Activated T-helper 1 cell treated with anti-CD3 and anti-CD28 coated beads, Interleukin-2, amount 50 U/mL, for 16 hours (primary cell): Measurements from ENCODE around the gene HHIP.
"Not testable (repeated sequence)": the region's sequence is repeated elsewhere in the genome, so short reads cannot be mapped to it uniquely, and the experiment has no call there.

Experiments used
- DNase-seq, 2 donors: peaks; one replicate each; pipeline ENCODE4 v3.0.0-alpha.2; 2020; ENCODE audit warnings: low read depth in 1 of 2, low spot score in 1 of 2

Gene HHIP

DNA sequence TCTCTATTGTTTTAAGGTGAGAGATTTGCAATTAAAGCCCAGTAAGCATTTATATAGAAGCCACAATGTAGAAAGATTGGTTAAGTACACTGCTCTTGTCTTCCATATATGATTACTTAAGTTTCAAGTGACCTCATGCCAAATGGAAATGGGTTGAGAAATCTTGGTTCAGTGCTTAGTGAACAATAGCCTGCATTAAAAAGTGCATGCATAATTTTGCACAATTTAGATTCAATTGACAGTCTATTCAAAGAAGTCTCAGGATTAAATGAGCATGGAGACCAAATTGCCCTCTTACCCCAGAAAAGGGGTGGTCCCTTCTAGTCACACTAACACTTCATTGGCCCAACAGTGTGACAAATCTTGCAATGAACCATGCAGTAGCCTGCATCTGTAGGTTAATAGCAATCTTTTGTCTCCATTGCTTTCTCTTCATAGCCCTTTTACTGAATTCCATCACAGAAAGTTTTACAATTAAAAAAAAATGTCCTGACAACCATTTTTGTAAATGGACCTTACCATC is 93.6 kb downstream of the HHIP start:
- DNase-seq = no peak

DNA sequence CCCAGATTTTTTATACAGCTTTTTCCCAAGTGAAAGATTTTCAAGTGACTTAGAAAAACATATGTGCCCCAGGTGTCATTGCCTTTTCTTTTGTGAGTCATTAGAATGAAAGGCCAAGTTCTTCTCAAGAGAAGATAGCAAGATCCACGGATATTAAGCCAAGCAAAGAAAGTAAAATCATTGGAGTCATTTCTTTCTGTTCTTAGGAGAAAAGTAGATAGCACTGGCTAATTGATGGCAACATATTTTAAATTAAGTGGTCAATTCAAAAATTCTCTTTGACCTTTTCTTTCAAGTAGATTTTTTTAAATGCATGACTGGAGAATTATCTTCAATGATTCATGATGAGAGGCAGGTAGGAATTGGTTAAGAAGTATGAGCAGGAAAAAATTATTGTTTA is 94.4 kb downstream of the HHIP start:
- no peak for DNase-seq

GRCh38 chr4:144748814-144749555 is 103.0 kb downstream of the HHIP start:
- DNase-seq = no peak

DNA sequence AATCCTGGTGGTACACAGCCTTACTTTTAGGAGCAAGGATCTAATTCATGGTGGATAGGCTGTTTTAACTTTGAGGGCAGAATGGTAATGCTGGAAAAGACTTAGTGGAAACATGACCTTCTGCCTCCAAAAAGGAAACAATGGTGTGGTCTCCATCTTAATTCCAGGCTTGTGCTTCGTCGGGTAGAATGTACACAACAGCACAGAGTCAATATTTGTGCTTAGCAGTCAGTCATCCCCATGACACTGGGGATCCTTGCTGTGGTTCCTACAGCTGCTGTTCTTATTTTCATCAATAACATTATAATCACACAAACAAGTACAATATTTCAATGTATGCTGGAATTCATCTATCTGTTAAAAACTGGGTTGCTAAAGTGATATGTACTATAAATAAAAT is 104.4 kb downstream of the HHIP start:
- DNase-seq = no peak

GRCh38 chr4:144754562-144755410 is 108.8 kb downstream of the HHIP start:
- no peak for DNase-seq

DNA sequence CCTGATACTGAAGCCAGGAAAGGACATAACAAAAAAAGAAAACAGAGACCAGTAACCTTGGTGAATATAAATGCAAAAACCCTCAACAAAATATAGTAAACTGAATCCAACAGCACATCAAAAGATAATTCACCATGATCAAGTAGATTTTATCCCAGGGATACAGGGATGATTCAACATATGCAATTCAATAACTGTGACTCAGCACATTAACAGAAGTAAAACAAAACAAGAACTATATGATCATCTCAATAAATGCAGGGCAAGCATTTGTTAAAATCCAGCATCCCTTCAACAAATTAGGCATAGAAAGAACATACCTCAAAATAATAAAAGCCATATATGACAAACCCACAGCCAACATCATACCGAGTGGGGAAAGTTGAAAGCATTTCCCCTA is 112.0 kb downstream of the HHIP start:
- no peak for DNase-seq

DNA sequence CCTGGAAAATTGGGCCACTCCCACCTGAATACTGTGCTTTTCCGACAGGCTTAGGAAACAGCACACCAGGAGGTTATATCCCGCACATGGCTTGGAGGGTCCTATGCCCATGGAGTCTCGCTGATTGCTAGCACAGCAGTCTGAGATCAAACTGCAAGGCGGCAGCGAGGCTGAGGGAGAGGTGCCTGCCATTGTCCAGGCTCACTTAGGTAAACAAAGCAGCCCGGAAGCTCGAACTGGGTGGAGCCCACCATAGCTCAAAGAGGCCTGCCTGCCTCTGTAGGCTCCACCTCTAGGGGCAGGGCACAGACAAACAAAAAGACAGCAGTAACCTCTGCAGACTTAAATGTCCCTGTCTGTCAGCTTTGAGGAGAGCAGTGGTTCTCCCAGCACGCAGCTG is 122.9 kb downstream of the HHIP start:
- DNase-seq = not testable (repeated sequence)

- DNase-seq = no peak
These were observed 132.4 kb downstream of the HHIP start for GRCh38 chr4:144778364-144778763.

- no peak for DNase-seq
These were observed 136.4 kb downstream of the HHIP start for GRCh38 chr4:144782345-144782744.

DNA sequence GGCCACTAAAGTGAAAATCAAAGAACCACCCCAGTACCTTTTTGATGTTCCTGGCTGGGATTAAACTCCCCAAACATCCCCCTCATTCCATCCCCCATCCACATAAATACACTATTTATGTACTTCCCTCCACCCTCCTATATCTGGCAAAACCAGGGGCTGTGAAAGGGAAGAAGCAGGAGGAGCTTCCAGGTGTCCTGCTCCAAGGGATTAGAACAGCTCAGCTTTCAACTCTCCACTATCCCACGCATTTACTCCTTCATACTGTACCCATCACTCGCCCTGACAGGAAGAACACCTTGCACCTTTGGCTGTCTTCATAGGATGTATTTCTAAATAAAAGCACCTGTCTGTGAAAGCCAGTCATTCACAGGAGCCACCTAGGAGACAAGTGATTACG is 140.0 kb downstream of the HHIP start:
- DNase-seq = no peak

DNA sequence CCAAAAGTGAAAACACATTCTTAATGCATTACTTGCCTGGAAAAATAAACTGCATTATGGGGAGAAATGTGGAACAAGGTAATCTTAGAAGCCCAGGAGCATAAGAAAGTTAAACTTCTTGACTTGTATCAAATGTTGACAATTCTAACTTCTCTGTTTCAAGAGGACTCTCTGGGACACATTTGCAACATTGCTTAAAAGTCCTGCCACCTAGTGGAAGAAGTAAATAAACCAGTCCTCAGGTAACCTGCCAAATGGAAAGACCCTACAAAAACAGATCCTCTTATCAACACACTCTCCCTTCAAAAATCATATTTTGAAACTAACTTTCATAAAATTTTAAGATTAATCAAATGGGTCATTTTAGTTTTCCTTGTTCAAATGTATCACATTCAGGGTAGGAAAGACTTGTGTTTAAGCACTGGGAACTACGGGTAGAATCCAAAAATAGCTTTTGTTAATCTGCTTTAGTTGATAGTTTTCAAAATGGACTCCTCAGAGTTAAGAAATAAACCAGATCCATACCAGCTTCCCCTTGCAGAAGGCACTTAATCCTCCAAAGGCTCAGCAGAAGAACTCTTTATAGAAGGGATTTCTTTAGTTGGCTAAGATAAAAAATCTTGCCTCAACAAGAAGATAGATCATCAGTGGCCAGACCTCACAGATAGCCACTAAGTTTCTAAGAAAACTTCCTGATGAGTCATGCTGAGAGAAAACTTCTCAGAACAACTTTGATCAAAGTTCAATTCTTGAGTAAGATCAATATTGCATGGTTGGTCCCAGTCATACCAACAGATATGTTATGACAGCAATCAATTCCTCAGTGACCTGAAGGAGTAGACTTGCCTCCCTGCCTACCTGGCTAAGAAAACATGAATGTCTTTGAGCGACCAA is 141.7 kb downstream of the HHIP start:
- DNase-seq = no peak

DNA sequence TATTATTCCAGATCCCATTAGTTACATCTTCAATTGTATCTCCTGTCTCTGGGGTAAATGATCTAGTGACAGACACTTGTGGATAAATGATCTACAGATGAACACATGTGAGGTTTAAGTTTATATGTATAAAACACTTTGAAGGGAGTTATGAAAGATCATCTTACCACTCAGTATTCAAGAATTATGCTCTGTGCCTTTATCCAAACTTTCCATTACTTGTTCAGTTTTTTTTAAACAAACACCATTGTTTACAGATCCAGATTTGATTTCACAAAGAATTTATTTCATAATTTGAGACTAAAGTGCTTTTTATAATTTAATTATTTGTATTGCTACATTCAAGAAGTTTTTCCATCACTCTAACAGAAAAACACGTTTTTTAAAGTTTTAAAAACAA is 142.5 kb downstream of the HHIP start:
- DNase-seq = no peak

DNA sequence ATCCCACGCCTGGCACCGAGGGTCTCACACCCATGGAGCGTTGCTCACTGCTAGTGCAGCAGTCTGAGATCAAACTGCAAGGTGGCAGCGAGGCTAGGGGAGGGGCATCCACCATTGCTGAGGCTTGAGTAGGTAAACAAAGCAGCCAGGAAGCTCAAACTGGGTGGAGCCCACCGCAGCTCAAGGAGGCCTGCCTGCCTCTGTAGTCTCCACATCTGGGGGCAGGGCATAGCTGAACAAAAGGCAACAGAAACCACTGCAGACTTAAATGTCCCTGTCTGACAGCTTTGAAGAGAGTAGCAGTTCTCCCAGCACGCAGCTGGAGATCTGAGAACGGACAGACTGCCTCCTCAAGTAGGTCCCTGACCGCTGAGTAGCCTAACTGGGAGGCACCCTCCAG is 146.0 kb downstream of the HHIP start:
- DNase-seq = not testable (repeated sequence)
